Activated T-helper 9 cell treated with anti-CD3 and anti-CD28 coated beads, Interleukin-2, amount 50 U/mL, for 16 hours (primary cell): ENCODE data around the gene REG1B.
"Not testable (repeated sequence)": the region's sequence is repeated elsewhere in the genome, so short reads cannot be mapped to it uniquely, and the experiment has no call there.

Source experiments
- DNase-seq: peaks from one replicate; pipeline ENCODE4 v3.0.0-alpha.2; 2020; ENCODE audit warnings: low read depth

REG1B gene

GRCh38 chr2:79084495-79085135 lies 3.2 kb downstream of the REG1B start:
- DNase-seq = no peak

- DNase-seq = no peak
Observed at GRCh38 chr2:79083597-79084251, 4.1 kb downstream of the REG1B start.

GRCh38 chr2:79082987-79083386 lies 4.8 kb downstream of the REG1B start:
- DNase-seq = no peak

- no peak for DNase-seq
Observed at GRCh38 chr2:79071078-79071477, 16.7 kb downstream of the REG1B start.

- no peak for DNase-seq
Observed at GRCh38 chr2:79065201-79065600, 22.6 kb downstream of the REG1B start.

GRCh38 chr2:79054769-79055168 lies 33.0 kb downstream of the REG1B start:
- DNase-seq = not testable (repeated sequence)

- DNase-seq = not testable (repeated sequence)
Observed at GRCh38 chr2:79053486-79053885, 34.3 kb downstream of the REG1B start.

- DNase-seq = no peak
Observed at GRCh38 chr2:79041032-79041448, 46.8 kb downstream of the REG1B start.

GRCh38 chr2:79039944-79040343 lies 47.8 kb downstream of the REG1B start:
- no peak for DNase-seq
